HG02885 (cell line): Measurements from ENCODE around the gene DIP2C.
"Not testable (repeated sequence)": the region's sequence is repeated elsewhere in the genome, so short reads cannot be mapped to it uniquely, and the experiment has no call there.

Experiments used
- ATAC-seq: cut with Tn5 transposase; IDR thresholded peaks from one replicate; pipeline ENCODE4 v1.9.1; 2021; ENCODE audit warnings: mild to moderate bottlenecking; ENCODE audit not compliant: unreplicated experiment, poor library complexity

The DIP2C gene

DNA sequence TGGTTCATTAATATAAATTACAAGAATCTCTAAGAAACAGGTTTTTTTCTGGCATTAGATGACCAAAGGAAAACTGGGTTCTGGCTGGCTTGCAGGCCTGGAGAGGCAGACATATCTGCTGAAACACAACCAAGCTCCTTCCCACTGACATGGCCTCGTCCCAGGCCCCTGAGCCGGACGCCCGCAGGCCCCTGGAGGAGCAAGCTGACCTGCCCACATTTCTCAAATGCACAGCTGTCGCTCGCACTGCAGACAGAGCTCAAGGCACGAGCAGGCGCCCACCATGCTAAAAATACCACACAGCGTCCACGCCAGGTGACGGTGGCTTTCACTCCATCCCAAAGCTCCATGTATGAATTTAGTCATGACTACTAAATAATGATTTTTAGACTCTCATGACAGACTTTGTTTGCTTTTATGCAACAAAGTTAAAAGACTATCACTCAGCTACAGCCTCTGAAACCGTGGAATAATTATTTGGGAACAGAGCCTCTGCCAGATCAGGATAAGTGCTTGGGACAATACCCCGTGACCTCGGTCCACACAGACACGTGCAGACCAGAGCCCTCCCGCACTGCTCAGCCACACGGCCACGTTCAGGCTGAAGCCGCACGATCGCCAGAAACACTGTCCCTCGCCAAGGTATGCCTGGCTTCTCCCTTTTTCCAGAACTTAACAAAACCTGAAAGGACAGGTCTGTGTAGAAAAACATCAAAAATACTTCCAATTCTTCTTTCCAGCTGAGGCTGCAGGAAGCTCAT lies 71.1 kb downstream of the DIP2C start:
- no peak for ATAC-seq

DNA sequence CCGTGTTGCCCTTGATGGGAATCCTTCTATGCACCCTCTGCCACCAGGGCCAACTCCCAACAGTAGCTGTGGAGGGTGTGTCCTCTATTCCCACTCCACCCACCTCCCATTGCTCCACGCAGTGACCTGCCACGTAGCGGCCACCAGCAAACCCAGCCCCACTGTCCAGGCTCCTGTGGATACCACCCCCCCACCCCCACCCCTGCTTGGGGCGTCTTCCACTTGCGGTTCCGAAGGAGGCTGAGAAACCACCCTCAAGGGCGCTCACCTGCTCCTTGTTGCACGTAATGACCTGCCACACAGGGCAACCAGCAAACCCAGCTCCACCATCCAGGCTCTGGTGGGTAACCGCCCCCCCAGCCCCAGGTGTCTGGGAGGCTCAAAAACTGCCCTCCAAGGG lies 72.0 kb downstream of the DIP2C start:
- no peak for ATAC-seq

GRCh38 chr10:615583-616152 lies 73.8 kb downstream of the DIP2C start:
- ATAC-seq = no peak

GRCh38 chr10:614790-615582 lies 74.5 kb downstream of the DIP2C start:
- no peak for ATAC-seq

- no peak for ATAC-seq
Observed at GRCh38 chr10:614139-614711, 75.2 kb downstream of the DIP2C start.

- no peak for ATAC-seq
Observed at GRCh38 chr10:613271-614138, 76.0 kb downstream of the DIP2C start.

DNA sequence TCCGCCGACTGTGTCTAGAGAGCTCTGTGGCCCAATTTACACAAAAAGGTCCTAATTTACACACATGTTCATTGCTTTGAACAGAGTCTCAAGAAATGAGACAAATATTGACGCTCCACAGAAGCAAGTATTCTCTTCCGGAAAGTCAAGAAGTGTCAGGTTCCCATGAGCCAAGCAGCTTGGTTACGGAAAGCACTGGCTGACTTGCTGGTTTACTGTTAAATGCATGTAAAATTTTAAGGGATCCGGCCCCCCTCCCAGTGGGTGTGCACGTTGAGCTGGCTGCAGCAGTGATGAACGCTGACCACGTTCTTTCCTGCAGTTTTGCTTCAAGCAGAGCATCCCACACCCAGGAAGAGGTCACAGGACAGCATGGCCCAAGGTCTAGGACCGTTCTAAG lies 76.8 kb downstream of the DIP2C start:
- no peak for ATAC-seq

GRCh38 chr10:610642-611305 lies 78.7 kb downstream of the DIP2C start:
- ATAC-seq = not testable (repeated sequence)

DNA sequence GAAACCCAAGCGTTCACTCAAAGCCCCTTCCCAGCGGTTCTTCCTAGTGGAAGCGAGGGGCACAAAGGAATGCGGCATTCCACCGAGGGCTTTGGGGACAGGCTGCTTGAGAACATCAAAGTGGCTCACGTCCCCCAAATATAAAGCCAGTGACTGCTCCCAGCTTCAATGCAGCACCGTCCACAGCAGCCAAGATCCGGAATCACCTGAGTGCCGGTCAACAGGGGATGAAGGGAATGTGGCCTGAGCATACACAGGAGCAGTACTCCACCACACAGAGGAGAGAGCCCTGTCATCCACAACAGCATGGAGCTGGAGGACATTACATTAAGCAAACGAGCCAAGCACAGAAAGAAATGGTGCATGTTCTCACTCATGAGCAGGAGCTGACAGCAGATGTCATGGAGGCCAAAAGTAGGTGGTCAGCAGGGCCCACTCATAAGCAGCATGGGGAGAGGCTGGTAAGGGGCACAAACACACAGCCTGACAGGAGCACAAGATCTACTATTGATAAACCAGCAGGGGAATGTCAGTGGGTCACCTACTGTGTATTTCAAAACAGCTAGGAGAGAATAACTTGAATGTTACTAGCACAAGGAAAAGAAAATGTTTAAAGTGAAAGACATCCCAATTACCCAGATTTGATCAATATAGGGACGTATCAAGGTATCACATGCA lies 79.5 kb downstream of the DIP2C start:
- ATAC-seq = no peak

- no peak for ATAC-seq
Observed at GRCh38 chr10:609262-609658, 80.2 kb downstream of the DIP2C start.

- ATAC-seq = no peak
Observed at GRCh38 chr10:608331-609261, 80.9 kb downstream of the DIP2C start.

DNA sequence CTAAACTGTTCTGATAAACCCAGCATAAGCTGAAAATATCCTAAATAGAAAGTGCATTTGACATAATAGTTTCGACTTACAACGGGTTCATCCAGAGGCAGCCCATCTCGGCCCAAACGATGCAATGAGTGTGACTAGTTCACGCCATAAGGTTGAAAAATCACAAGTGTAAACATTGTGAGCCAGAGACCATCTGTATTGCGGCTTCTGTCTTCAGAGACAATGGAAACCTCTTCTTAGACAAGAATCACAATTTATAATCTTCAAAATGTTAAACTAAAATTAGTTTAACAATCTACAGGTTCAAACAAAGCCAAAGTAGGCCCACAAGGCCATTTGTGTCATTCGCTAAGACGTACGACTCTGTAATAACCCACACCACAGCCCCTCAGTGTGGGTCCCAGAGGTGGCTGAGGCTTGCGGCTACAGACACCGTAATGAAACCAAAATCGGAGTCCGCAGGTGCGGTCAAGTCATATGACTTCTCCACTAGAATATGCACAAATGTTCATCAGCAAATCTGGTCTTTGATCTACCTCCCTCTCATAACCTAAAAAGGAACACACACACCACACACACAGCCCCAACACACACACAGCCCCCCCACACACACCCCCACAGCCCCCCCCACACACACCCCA lies 81.8 kb downstream of the DIP2C start:
- no peak for ATAC-seq

GRCh38 chr10:606762-607544 lies 82.5 kb downstream of the DIP2C start:
- ATAC-seq = no peak

GRCh38 chr10:605632-606325 lies 83.7 kb downstream of the DIP2C start:
- no peak for ATAC-seq

- no peak for ATAC-seq
Observed at GRCh38 chr10:604716-605631, 84.5 kb downstream of the DIP2C start.
